ENCODE results near the gene FTO.

DNA sequence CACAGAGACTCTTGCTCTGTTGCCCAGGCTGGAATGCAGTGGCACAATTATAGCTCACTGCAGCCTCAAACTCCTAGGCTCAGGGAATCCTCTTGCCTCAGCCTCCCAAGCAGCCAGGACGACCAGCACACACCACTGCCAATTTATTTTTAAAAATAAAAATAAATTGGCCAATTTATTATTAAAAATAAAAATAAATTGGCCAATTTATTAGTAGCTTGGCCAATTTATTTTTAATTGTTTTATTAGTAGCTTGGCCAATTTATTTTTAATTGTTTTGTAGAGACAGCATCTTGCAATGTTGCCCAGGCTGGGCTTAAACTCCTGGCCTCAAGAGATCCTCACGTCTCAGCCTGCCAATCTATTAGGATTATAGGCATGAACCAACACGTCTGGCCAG, 184.3 kb downstream of the FTO start:
- TF ChIP-seq, protein P1, sequence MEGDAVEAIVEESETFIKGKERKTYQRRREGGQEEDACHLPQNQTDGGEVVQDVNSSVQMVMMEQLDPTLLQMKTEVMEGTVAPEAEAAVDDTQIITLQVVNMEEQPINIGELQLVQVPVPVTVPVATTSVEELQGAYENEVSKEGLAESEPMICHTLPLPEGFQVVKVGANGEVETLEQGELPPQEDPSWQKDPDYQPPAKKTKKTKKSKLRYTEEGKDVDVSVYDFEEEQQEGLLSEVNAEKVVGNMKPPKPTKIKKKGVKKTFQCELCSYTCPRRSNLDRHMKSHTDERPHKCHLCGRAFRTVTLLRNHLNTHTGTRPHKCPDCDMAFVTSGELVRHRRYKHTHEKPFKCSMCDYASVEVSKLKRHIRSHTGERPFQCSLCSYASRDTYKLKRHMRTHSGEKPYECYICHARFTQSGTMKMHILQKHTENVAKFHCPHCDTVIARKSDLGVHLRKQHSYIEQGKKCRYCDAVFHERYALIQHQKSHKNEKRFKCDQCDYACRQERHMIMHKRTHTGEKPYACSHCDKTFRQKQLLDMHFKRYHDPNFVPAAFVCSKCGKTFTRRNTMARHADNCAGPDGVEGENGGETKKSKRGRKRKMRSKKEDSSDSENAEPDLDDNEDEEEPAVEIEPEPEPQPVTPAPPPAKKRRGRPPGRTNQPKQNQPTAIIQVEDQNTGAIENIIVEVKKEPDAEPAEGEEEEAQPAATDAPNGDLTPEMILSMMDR (IDR thresholded peaks at IDR 0.05), result no peak
- TF ChIP-seq, protein P2, sequence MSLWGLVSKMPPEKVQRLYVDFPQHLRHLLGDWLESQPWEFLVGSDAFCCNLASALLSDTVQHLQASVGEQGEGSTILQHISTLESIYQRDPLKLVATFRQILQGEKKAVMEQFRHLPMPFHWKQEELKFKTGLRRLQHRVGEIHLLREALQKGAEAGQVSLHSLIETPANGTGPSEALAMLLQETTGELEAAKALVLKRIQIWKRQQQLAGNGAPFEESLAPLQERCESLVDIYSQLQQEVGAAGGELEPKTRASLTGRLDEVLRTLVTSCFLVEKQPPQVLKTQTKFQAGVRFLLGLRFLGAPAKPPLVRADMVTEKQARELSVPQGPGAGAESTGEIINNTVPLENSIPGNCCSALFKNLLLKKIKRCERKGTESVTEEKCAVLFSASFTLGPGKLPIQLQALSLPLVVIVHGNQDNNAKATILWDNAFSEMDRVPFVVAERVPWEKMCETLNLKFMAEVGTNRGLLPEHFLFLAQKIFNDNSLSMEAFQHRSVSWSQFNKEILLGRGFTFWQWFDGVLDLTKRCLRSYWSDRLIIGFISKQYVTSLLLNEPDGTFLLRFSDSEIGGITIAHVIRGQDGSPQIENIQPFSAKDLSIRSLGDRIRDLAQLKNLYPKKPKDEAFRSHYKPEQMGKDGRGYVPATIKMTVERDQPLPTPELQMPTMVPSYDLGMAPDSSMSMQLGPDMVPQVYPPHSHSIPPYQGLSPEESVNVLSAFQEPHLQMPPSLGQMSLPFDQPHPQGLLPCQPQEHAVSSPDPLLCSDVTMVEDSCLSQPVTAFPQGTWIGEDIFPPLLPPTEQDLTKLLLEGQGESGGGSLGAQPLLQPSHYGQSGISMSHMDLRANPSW (CRISPR knock-in tag; conservative IDR thresholded peaks at IDR 0.05; ENCODE audit: low read depth), result no peak
- TF ChIP-seq CREM (CRISPR knock-in tag; IDR thresholded peaks at IDR 0.05) (no peak), CBFB (CRISPR knock-in tag; IDR thresholded peaks at IDR 0.05; ENCODE audit: low read depth) (no peak), ZNF423 (CRISPR knock-in tag; IDR thresholded peaks at IDR 0.05) (no peak), RELA (CRISPR knock-in tag; IDR thresholded peaks at IDR 0.05; ENCODE audit: borderline replicate concordance) (no peak), ZNF121 (CRISPR knock-in tag; IDR thresholded peaks at IDR 0.05) (no peak), RORB (CRISPR knock-in tag; IDR thresholded peaks at IDR 0.05) (no peak)
- TF ChIP-seq, protein P3, sequence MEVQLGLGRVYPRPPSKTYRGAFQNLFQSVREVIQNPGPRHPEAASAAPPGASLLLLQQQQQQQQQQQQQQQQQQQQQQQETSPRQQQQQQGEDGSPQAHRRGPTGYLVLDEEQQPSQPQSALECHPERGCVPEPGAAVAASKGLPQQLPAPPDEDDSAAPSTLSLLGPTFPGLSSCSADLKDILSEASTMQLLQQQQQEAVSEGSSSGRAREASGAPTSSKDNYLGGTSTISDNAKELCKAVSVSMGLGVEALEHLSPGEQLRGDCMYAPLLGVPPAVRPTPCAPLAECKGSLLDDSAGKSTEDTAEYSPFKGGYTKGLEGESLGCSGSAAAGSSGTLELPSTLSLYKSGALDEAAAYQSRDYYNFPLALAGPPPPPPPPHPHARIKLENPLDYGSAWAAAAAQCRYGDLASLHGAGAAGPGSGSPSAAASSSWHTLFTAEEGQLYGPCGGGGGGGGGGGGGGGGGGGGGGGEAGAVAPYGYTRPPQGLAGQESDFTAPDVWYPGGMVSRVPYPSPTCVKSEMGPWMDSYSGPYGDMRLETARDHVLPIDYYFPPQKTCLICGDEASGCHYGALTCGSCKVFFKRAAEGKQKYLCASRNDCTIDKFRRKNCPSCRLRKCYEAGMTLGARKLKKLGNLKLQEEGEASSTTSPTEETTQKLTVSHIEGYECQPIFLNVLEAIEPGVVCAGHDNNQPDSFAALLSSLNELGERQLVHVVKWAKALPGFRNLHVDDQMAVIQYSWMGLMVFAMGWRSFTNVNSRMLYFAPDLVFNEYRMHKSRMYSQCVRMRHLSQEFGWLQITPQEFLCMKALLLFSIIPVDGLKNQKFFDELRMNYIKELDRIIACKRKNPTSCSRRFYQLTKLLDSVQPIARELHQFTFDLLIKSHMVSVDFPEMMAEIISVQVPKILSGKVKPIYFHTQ (CRISPR knock-in tag; IDR thresholded peaks at IDR 0.05), result no peak
- TF ChIP-seq, protein P4, sequence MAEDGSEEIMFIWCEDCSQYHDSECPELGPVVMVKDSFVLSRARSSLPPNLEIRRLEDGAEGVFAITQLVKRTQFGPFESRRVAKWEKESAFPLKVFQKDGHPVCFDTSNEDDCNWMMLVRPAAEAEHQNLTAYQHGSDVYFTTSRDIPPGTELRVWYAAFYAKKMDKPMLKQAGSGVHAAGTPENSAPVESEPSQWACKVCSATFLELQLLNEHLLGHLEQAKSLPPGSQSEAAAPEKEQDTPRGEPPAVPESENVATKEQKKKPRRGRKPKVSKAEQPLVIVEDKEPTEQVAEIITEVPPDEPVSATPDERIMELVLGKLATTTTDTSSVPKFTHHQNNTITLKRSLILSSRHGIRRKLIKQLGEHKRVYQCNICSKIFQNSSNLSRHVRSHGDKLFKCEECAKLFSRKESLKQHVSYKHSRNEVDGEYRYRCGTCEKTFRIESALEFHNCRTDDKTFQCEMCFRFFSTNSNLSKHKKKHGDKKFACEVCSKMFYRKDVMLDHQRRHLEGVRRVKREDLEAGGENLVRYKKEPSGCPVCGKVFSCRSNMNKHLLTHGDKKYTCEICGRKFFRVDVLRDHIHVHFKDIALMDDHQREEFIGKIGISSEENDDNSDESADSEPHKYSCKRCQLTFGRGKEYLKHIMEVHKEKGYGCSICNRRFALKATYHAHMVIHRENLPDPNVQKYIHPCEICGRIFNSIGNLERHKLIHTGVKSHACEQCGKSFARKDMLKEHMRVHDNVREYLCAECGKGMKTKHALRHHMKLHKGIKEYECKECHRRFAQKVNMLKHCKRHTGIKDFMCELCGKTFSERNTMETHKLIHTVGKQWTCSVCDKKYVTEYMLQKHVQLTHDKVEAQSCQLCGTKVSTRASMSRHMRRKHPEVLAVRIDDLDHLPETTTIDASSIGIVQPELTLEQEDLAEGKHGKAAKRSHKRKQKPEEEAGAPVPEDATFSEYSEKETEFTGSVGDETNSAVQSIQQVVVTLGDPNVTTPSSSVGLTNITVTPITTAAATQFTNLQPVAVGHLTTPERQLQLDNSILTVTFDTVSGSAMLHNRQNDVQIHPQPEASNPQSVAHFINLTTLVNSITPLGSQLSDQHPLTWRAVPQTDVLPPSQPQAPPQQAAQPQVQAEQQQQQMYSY (CRISPR knock-in tag; IDR thresholded peaks at IDR 0.05), result no peak
- TF ChIP-seq, protein P5, sequence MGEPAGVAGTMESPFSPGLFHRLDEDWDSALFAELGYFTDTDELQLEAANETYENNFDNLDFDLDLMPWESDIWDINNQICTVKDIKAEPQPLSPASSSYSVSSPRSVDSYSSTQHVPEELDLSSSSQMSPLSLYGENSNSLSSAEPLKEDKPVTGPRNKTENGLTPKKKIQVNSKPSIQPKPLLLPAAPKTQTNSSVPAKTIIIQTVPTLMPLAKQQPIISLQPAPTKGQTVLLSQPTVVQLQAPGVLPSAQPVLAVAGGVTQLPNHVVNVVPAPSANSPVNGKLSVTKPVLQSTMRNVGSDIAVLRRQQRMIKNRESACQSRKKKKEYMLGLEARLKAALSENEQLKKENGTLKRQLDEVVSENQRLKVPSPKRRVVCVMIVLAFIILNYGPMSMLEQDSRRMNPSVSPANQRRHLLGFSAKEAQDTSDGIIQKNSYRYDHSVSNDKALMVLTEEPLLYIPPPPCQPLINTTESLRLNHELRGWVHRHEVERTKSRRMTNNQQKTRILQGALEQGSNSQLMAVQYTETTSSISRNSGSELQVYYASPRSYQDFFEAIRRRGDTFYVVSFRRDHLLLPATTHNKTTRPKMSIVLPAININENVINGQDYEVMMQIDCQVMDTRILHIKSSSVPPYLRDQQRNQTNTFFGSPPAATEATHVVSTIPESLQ (CRISPR knock-in tag; IDR thresholded peaks at IDR 0.05), result no peak
- TF ChIP-seq, protein P6, sequence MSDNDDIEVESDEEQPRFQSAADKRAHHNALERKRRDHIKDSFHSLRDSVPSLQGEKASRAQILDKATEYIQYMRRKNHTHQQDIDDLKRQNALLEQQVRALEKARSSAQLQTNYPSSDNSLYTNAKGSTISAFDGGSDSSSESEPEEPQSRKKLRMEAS (CRISPR knock-in tag; IDR thresholded peaks at IDR 0.05), result no peak
